ENCODE data around the gene TDP2.

TDP2 gene

GRCh38 chr6:24603241-24603640 lies 63.5 kb downstream of the TDP2 start (continued):
- TF ChIP-seq PPARA (CRISPR knock-in tag; IDR thresholded peaks at IDR 0.05; ENCODE audit: borderline replicate concordance): no peak
- no peak for TF ChIP-seq ZC3H10 (CRISPR knock-in tag; IDR thresholded peaks at IDR 0.05)
- TF ChIP-seq ISL1 (CRISPR knock-in tag; IDR thresholded peaks at IDR 0.05): no peak
- no peak for TF ChIP-seq ZNF565 (CRISPR knock-in tag; conservative IDR thresholded peaks at IDR 0.05; ENCODE audit: low read depth)
- TF ChIP-seq TOX (CRISPR knock-in tag; IDR thresholded peaks at IDR 0.05; ENCODE audit: borderline replicate concordance): no peak

- no peak for ATAC-seq
- TF ChIP-seq, protein P1, sequence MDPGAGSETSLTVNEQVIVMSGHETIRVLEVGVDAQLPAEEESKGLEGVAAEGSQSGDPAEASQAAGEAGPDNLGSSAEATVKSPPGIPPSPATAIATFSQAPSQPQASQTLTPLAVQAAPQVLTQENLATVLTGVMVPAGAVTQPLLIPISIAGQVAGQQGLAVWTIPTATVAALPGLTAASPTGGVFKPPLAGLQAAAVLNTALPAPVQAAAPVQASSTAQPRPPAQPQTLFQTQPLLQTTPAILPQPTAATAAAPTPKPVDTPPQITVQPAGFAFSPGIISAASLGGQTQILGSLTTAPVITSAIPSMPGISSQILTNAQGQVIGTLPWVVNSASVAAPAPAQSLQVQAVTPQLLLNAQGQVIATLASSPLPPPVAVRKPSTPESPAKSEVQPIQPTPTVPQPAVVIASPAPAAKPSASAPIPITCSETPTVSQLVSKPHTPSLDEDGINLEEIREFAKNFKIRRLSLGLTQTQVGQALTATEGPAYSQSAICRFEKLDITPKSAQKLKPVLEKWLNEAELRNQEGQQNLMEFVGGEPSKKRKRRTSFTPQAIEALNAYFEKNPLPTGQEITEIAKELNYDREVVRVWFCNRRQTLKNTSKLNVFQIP (CRISPR knock-in tag; IDR thresholded peaks at IDR 0.05; ENCODE audit: borderline replicate concordance, low read depth): no peak
- TF ChIP-seq ISL1 (CRISPR knock-in tag; IDR thresholded peaks at IDR 0.05) (no peak), ZFP30 (CRISPR knock-in tag; IDR thresholded peaks at IDR 0.05) (no peak), ZNF8 (CRISPR knock-in tag; IDR thresholded peaks at IDR 0.05) (no peak), GLIS3 (CRISPR knock-in tag; IDR thresholded peaks at IDR 0.05) (no peak), ZFP3 (CRISPR knock-in tag; IDR thresholded peaks at IDR 0.05) (no peak), TCF4 (CRISPR knock-in tag; IDR thresholded peaks at IDR 0.05; ENCODE audit: borderline replicate concordance) (no peak), TOX (CRISPR knock-in tag; IDR thresholded peaks at IDR 0.05; ENCODE audit: borderline replicate concordance) (no peak), CSDC2 (CRISPR knock-in tag; IDR thresholded peaks at IDR 0.05) (no peak), OSR1 (CRISPR knock-in tag; IDR thresholded peaks at IDR 0.05) (no peak), BACH2 (CRISPR knock-in tag; IDR thresholded peaks at IDR 0.05; ENCODE audit: borderline replicate concordance) (no peak), ESRRG (CRISPR knock-in tag; IDR thresholded peaks at IDR 0.05) (no peak), ZC3H10 (CRISPR knock-in tag; IDR thresholded peaks at IDR 0.05) (no peak), PATZ1 (CRISPR knock-in tag; IDR thresholded peaks at IDR 0.05; ENCODE audit: borderline replicate concordance) (no peak), ARNTL (CRISPR knock-in tag; IDR thresholded peaks at IDR 0.05; ENCODE audit: borderline replicate concordance, low read depth) (no peak), SNAI2 (CRISPR knock-in tag; IDR thresholded peaks at IDR 0.05) (no peak), ZNF70 (CRISPR knock-in tag; IDR thresholded peaks at IDR 0.05) (no peak), RARB (CRISPR knock-in tag; IDR thresholded peaks at IDR 0.05) (no peak)
- TF ChIP-seq, protein P2, sequence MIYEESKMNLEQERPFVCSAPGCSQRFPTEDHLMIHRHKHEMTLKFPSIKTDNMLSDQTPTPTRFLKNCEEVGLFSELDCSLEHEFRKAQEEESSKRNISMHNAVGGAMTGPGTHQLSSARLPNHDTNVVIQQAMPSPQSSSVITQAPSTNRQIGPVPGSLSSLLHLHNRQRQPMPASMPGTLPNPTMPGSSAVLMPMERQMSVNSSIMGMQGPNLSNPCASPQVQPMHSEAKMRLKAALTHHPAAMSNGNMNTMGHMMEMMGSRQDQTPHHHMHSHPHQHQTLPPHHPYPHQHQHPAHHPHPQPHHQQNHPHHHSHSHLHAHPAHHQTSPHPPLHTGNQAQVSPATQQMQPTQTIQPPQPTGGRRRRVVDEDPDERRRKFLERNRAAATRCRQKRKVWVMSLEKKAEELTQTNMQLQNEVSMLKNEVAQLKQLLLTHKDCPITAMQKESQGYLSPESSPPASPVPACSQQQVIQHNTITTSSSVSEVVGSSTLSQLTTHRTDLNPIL (CRISPR knock-in tag; IDR thresholded peaks at IDR 0.05; ENCODE audit: low read depth): no peak
- TF ChIP-seq, protein P3, sequence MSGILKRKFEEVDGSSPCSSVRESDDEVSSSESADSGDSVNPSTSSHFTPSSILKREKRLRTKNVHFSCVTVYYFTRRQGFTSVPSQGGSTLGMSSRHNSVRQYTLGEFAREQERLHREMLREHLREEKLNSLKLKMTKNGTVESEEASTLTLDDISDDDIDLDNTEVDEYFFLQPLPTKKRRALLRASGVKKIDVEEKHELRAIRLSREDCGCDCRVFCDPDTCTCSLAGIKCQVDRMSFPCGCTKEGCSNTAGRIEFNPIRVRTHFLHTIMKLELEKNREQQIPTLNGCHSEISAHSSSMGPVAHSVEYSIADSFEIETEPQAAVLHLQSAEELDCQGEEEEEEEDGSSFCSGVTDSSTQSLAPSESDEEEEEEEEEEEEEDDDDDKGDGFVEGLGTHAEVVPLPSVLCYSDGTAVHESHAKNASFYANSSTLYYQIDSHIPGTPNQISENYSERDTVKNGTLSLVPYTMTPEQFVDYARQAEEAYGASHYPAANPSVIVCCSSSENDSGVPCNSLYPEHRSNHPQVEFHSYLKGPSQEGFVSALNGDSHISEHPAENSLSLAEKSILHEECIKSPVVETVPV (CRISPR knock-in tag; IDR thresholded peaks at IDR 0.05): no peak
Measured at GRCh38 chr6:24600903-24601302, 65.8 kb downstream of the TDP2 start.
